C4-2B (cell line): ENCODE data around the gene GAGE1.

Experiments used
- CTCF ChIP-seq: fragments of 450-650 bp; conservative IDR thresholded peaks from 2 replicates; pipeline ENCODE4 v1.5.1; 2017; ENCODE audit warnings: mild to moderate bottlenecking
- ZFX ChIP-seq: fragments of 450-650 bp; IDR thresholded peaks from 2 replicates; pipeline ENCODE4 v1.6.1; 2017

DNA sequence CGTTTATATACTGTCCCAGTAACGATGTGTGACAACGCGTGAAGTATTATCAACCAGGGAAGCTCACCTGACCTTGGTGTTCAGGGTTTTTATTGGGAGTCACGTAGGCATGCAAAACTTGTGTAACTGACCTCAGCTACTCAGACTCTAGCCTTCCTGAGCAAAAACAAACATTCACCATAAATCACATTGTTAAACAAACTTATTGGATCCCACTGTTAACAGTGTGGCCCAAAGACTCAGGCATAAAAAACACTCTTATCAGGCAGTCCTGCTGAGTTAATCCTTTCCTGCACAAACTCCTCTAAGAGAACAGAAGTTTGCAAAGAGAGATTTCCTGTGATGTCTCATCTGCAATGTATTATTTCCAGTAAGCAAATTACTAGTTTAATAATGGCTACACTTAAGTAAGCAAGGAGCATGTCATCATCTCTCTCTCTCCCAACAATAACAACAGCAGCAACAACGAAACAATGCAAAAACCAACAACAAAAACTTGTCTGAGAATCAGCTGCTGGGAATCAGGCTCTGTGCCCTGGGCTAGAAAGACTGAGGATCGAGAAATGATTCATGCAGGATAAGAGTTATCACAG lies 12.0 kb downstream of the GAGE1 start:
- TF ChIP-seq CTCF (no peak), ZFX (no peak)
